Measurements from ENCODE around the gene KLRC4.
"Not testable (repeated sequence)": the region's sequence is repeated elsewhere in the genome, so short reads cannot be mapped to it uniquely, and the experiment has no call there.

The KLRC4 gene

GRCh38 chr12:10409392-10409791, at the start of gene KLRC4:
TSS of gene KLRC4 (minus strand) at chr12:10409757. CDS start at chr12:10409575, 182 bp downstream.
- Histone ChIP-seq H3K4me3 (ENCODE audit: low read depth in 1 of 5, low read length in 5 of 5) (no peak within 1 kb of the TSS), H3K9me3 (ENCODE audit: control insufficient read depth in 5 of 5, low read length in 5 of 5) (peaks cover 0 to 3% (median 0%) of the 10 kb centered on the region in 5 donors), H3K36me3 (ENCODE audit: control insufficient read depth in 5 of 5, insufficient read depth in 5 of 5, low read length in 5 of 5) (no peaks in the 10 kb centered on the region), H3K27me3 (ENCODE audit: control insufficient read depth in 5 of 5, insufficient read depth in 4 of 5, low read length in 5 of 5) (no peaks in the 10 kb centered on the region), H3K9ac (ENCODE audit: low read length in 5 of 5) (no peak within 1 kb of the TSS), H3K4me1 (ENCODE audit: control insufficient read depth in 5 of 5, insufficient read depth in 5 of 5, low read length in 5 of 5) (no peaks in the 10 kb centered on the region), H3K27ac (ENCODE audit: low read depth, low read length) (no peak within 1 kb of the TSS)

GRCh38 chr12:10457760-10458159, 48.2 kb upstream of the KLRC4 start:
- H3K9me3 ChIP-seq (ENCODE audit: control insufficient read depth in 5 of 5, low read length in 5 of 5), result peaks cover 5 to 27% (median 22%) of the 10 kb centered on the region in 5 donors
- H3K27ac ChIP-seq (ENCODE audit: low read depth, low read length), result no peak overlapping the region
- no peaks in the 10 kb centered on the region for H3K27me3 ChIP-seq (ENCODE audit: control insufficient read depth in 5 of 5, insufficient read depth in 4 of 5, low read length in 5 of 5)

GRCh38 chr12:10456856-10457255, 47.3 kb upstream of the KLRC4 start:
- Histone ChIP-seq H3K9ac (ENCODE audit: low read length in 5 of 5) (no peak overlapping the region), H3K27me3 (ENCODE audit: control insufficient read depth in 5 of 5, insufficient read depth in 4 of 5, low read length in 5 of 5) (no peaks in the 10 kb centered on the region), H3K27ac (ENCODE audit: low read depth, low read length) (no peak overlapping the region), H3K4me3 (ENCODE audit: low read depth in 1 of 5, low read length in 5 of 5) (no peak overlapping the region), H3K9me3 (ENCODE audit: control insufficient read depth in 5 of 5, low read length in 5 of 5) (peaks cover 5 to 27% (median 22%) of the 10 kb centered on the region in 5 donors), H3K36me3 (ENCODE audit: control insufficient read depth in 5 of 5, insufficient read depth in 5 of 5, low read length in 5 of 5) (no peaks in the 10 kb centered on the region), H3K4me1 (ENCODE audit: control insufficient read depth in 5 of 5, insufficient read depth in 5 of 5, low read length in 5 of 5) (no peaks in the 10 kb centered on the region)

More at GRCh38 chr12:10457760-10458159, 48.2 kb upstream of the KLRC4 start:
- H3K4me3 ChIP-seq (ENCODE audit: low read depth in 1 of 5, low read length in 5 of 5), result no peak overlapping the region
- no peaks in the 10 kb centered on the region for H3K36me3 ChIP-seq (ENCODE audit: control insufficient read depth in 5 of 5, insufficient read depth in 5 of 5, low read length in 5 of 5)
- H3K4me1 ChIP-seq (ENCODE audit: control insufficient read depth in 5 of 5, insufficient read depth in 5 of 5, low read length in 5 of 5), result no peaks in the 10 kb centered on the region
- H3K9ac ChIP-seq (ENCODE audit: low read length in 5 of 5), result no peak overlapping the region

GRCh38 chr12:10455766-10456165, 46.2 kb upstream of the KLRC4 start:
- no peak overlapping the region for H3K4me3 ChIP-seq (ENCODE audit: low read depth in 1 of 5, low read length in 5 of 5)

GRCh38 chr12:10454531-10454930, 45.0 kb upstream of the KLRC4 start:
- H3K36me3 ChIP-seq (ENCODE audit: control insufficient read depth in 5 of 5, insufficient read depth in 5 of 5, low read length in 5 of 5), result no peaks in the 10 kb centered on the region
- H3K9me3 ChIP-seq (ENCODE audit: control insufficient read depth in 5 of 5, low read length in 5 of 5), result peaks cover 5 to 27% (median 22%) of the 10 kb centered on the region in 5 donors
- H3K4me1 ChIP-seq (ENCODE audit: control insufficient read depth in 5 of 5, insufficient read depth in 5 of 5, low read length in 5 of 5), result no peaks in the 10 kb centered on the region
- H3K27me3 ChIP-seq (ENCODE audit: control insufficient read depth in 5 of 5, insufficient read depth in 4 of 5, low read length in 5 of 5), result no peaks in the 10 kb centered on the region
- H3K27ac ChIP-seq (ENCODE audit: low read depth, low read length), result no peak overlapping the region
- H3K4me3 ChIP-seq (ENCODE audit: low read depth in 1 of 5, low read length in 5 of 5), result no peak overlapping the region
- H3K9ac ChIP-seq (ENCODE audit: low read length in 5 of 5), result no peak overlapping the region

More at GRCh38 chr12:10455766-10456165, 46.2 kb upstream of the KLRC4 start:
- no peaks in the 10 kb centered on the region for H3K4me1 ChIP-seq (ENCODE audit: control insufficient read depth in 5 of 5, insufficient read depth in 5 of 5, low read length in 5 of 5)
- H3K9me3 ChIP-seq (ENCODE audit: control insufficient read depth in 5 of 5, low read length in 5 of 5), result peaks cover 5 to 27% (median 22%) of the 10 kb centered on the region in 5 donors
- H3K27me3 ChIP-seq (ENCODE audit: control insufficient read depth in 5 of 5, insufficient read depth in 4 of 5, low read length in 5 of 5), result no peaks in the 10 kb centered on the region
- H3K27ac ChIP-seq (ENCODE audit: low read depth, low read length), result no peak overlapping the region
- H3K36me3 ChIP-seq (ENCODE audit: control insufficient read depth in 5 of 5, insufficient read depth in 5 of 5, low read length in 5 of 5), result no peaks in the 10 kb centered on the region
- no peak overlapping the region for H3K9ac ChIP-seq (ENCODE audit: low read length in 5 of 5)

- H3K9ac ChIP-seq (ENCODE audit: low read length in 5 of 5), result no peak within 1 kb of the TSS
- peaks cover 5 to 23% (median 22%) of the 10 kb centered on the region in 5 donors for H3K9me3 ChIP-seq (ENCODE audit: control insufficient read depth in 5 of 5, low read length in 5 of 5)
- no peak within 1 kb of the TSS for H3K4me3 ChIP-seq (ENCODE audit: low read depth in 1 of 5, low read length in 5 of 5)
- no peak within 1 kb of the TSS for H3K27ac ChIP-seq (ENCODE audit: low read depth, low read length)
- H3K27me3 ChIP-seq (ENCODE audit: control insufficient read depth in 5 of 5, insufficient read depth in 4 of 5, low read length in 5 of 5), result no peaks in the 10 kb centered on the region
- H3K36me3 ChIP-seq (ENCODE audit: control insufficient read depth in 5 of 5, insufficient read depth in 5 of 5, low read length in 5 of 5), result no peaks in the 10 kb centered on the region
- H3K4me1 ChIP-seq (ENCODE audit: control insufficient read depth in 5 of 5, insufficient read depth in 5 of 5, low read length in 5 of 5), result no peaks in the 10 kb centered on the region
Observed at GRCh38 chr12:10453156-10453555, 43.6 kb upstream of the KLRC4 start, which contains the start of gene KLRC1. TSS of gene KLRC1 (minus strand) at chr12:10453377. CDS start at chr12:10451156, 2,221 bp downstream.

- Histone ChIP-seq H3K27me3 (ENCODE audit: control insufficient read depth in 5 of 5, insufficient read depth in 4 of 5, low read length in 5 of 5) (no peaks in the 10 kb centered on the region), H3K27ac (ENCODE audit: low read depth, low read length) (no peak overlapping the region), H3K36me3 (ENCODE audit: control insufficient read depth in 5 of 5, insufficient read depth in 5 of 5, low read length in 5 of 5) (no peaks in the 10 kb centered on the region), H3K9me3 (ENCODE audit: control insufficient read depth in 5 of 5, low read length in 5 of 5) (no peaks in the 10 kb centered on the region), H3K4me1 (ENCODE audit: control insufficient read depth in 5 of 5, insufficient read depth in 5 of 5, low read length in 5 of 5) (no peaks in the 10 kb centered on the region), H3K4me3 (ENCODE audit: low read depth in 1 of 5, low read length in 5 of 5) (no peak overlapping the region), H3K9ac (ENCODE audit: low read length in 5 of 5) (no peak overlapping the region)
Observed at GRCh38 chr12:10448236-10448635, 38.7 kb upstream of the KLRC4 start.

- not testable (repeated sequence) for H3K36me3 ChIP-seq (ENCODE audit: control insufficient read depth in 5 of 5, insufficient read depth in 5 of 5, low read length in 5 of 5); H3K27me3 ChIP-seq (ENCODE audit: control insufficient read depth in 5 of 5, insufficient read depth in 4 of 5, low read length in 5 of 5); H3K9ac ChIP-seq (ENCODE audit: low read length in 5 of 5); H3K4me3 ChIP-seq (ENCODE audit: low read depth in 1 of 5, low read length in 5 of 5); H3K4me1 ChIP-seq (ENCODE audit: control insufficient read depth in 5 of 5, insufficient read depth in 5 of 5, low read length in 5 of 5); H3K27ac ChIP-seq (ENCODE audit: low read depth, low read length); H3K9me3 ChIP-seq (ENCODE audit: control insufficient read depth in 5 of 5, low read length in 5 of 5)
Observed at GRCh38 chr12:10446052-10446451, 36.5 kb upstream of the KLRC4 start.

GRCh38 chr12:10441144-10441543, 31.6 kb upstream of the KLRC4 start:
- H3K4me1 ChIP-seq (ENCODE audit: control insufficient read depth in 5 of 5, insufficient read depth in 5 of 5, low read length in 5 of 5); H3K27me3 ChIP-seq (ENCODE audit: control insufficient read depth in 5 of 5, insufficient read depth in 4 of 5, low read length in 5 of 5): not testable (repeated sequence)

GRCh38 chr12:10439608-10440274, 30.2 kb upstream of the KLRC4 start:
- H3K4me3 ChIP-seq (ENCODE audit: low read depth in 1 of 5, low read length in 5 of 5); H3K27ac ChIP-seq (ENCODE audit: low read depth, low read length); H3K9ac ChIP-seq (ENCODE audit: low read length in 5 of 5); H3K36me3 ChIP-seq (ENCODE audit: control insufficient read depth in 5 of 5, insufficient read depth in 5 of 5, low read length in 5 of 5); H3K27me3 ChIP-seq (ENCODE audit: control insufficient read depth in 5 of 5, insufficient read depth in 4 of 5, low read length in 5 of 5); H3K4me1 ChIP-seq (ENCODE audit: control insufficient read depth in 5 of 5, insufficient read depth in 5 of 5, low read length in 5 of 5); H3K9me3 ChIP-seq (ENCODE audit: control insufficient read depth in 5 of 5, low read length in 5 of 5): not testable (repeated sequence)

More at GRCh38 chr12:10441144-10441543, 31.6 kb upstream of the KLRC4 start:
- H3K4me3 ChIP-seq (ENCODE audit: low read depth in 1 of 5, low read length in 5 of 5); H3K36me3 ChIP-seq (ENCODE audit: control insufficient read depth in 5 of 5, insufficient read depth in 5 of 5, low read length in 5 of 5); H3K9ac ChIP-seq (ENCODE audit: low read length in 5 of 5); H3K27ac ChIP-seq (ENCODE audit: low read depth, low read length); H3K9me3 ChIP-seq (ENCODE audit: control insufficient read depth in 5 of 5, low read length in 5 of 5): not testable (repeated sequence)

Data from subcutaneous abdominal adipose tissue (tissue), 5 donors.